Astrocyte of the spinal cord (primary cell): ENCODE results near the gene IGLL1.

Source experiments
- DNase-seq: peaks from one replicate; pipeline ENCODE4 v3.0.0; 2011; ENCODE audit warnings: low read depth, low spot score
- H3K4me3 ChIP-seq: 2 replicates; pipeline ENCODE4 v1.5.1; 2011; ENCODE audit warnings: low read depth, mild to moderate bottlenecking, low read length, moderate library complexity
- in situ Hi-C: cut with HindIII; loops from 2 replicates; pipeline ENCODE4 v1.10.0; 2017; ENCODE audit warnings: low sequenced_read_pairs
- TF ChIP-seq, protein P1 (sequence below): IDR thresholded peaks from 2 replicates; pipeline ENCODE4 v1.5.1; 2012; ENCODE audit warnings: low read depth, mild to moderate bottlenecking, low read length, inconsistent platforms

Gene IGLL1

DNA sequence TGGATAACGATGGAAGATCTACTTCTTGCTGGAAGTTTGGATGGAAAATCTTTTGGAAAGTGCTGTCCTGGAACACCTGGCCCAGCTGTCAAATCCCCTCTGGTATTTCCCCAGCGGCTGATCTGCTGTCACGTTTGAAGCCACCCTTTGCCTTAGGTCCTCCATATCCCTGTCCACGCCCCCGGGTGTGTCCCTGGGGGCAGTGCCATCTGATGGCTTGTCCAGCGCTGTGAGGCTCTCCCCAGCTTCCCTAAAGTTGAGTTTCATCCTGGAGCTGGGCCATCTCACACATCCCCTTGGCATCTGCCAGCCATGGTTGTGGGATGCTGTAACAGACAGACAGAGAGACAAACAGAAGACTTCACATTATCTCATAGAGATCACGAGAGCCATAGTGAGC, 3.1 kb upstream of the IGLL1 start:
- TF ChIP-seq, protein P1, sequence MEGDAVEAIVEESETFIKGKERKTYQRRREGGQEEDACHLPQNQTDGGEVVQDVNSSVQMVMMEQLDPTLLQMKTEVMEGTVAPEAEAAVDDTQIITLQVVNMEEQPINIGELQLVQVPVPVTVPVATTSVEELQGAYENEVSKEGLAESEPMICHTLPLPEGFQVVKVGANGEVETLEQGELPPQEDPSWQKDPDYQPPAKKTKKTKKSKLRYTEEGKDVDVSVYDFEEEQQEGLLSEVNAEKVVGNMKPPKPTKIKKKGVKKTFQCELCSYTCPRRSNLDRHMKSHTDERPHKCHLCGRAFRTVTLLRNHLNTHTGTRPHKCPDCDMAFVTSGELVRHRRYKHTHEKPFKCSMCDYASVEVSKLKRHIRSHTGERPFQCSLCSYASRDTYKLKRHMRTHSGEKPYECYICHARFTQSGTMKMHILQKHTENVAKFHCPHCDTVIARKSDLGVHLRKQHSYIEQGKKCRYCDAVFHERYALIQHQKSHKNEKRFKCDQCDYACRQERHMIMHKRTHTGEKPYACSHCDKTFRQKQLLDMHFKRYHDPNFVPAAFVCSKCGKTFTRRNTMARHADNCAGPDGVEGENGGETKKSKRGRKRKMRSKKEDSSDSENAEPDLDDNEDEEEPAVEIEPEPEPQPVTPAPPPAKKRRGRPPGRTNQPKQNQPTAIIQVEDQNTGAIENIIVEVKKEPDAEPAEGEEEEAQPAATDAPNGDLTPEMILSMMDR: no peak
- no peak overlapping the region for H3K4me3 ChIP-seq

DNA sequence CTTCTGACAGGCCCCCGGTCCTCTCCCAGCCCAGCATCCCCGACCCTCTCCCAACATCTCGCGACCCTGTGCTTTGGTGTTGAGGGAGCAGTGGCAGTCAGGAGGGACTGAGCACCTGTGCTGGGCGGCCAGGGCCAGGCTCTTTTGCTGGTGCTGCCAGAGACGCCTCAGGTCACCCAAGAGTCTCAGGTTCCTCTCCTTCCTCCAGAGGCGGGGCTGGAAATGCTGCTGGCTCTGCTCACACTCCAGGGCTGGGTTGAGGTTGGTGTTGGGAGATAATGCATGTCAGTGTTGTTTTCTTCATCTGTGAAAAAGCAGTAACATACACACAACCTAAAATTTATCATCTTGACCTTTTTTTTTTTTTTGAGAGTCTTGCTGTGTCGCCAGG, 1.2 kb upstream of the IGLL1 start:
- in situ Hi-C loops: no loop called here
- TF ChIP-seq, protein P1: no peak
- H3K4me3 ChIP-seq: no peak overlapping the region
- DNase-seq: no peak

More for the DNA sequence above, 3.1 kb upstream of the IGLL1 start:
- in situ Hi-C loops: no loop called here
- no peak for DNase-seq

DNA sequence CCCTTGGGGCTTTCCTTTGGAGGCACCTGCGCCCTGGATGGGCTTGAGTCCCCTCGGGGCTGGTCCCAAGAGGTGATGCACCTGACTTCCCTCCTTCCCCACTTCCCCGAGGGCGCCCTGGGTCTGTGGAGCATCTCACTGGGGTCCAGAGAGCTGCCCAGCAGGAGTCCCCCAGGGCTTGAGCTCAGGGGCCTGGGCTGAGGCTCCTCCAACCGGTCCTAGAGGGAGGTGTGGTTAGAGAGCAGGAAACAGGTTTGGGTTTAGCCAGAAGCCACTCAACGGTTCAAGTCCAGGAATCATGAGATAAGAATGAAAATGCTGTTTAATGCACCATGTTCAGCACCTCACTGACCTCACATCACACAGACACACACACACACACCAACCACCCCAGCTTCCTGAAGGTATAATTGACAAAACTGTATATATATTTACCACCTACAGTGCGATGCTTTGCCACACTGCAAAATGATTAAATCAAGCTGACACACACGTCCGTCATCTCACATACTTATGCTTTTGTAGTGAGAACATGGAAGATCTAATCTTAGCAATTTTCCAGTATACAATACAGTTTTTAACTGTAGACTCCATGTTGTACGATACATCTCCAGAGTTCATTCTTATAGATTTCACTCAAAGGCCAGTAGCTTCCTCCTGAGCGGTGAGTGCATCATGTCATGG, 628 bp upstream of the IGLL1 start:
- no peak overlapping the region for H3K4me3 ChIP-seq
- in situ Hi-C loops: no loop called here
- DNase-seq: no peak
- TF ChIP-seq, protein P1: no peak

DNA sequence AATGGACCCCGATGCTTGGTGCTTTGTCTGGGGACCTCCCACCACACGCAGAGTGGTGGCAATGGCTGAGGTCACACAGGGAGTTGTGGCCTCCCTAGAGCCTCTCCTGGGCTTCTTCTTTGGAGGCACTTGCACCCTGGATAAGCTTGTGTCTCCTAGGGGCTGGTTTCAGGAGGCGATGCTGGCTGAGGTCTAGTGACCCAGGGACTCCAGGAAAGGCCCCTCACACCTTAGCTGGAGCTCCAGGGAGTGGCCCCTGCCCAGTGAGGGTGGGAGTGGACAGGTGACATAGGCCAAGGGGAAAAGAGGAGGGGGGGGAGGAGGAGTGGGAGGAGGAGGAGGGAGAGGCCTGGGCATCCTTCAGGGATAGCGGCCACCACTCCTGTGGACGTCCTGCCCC, 810 bp downstream of the IGLL1 start:
- no peak overlapping the region for H3K4me3 ChIP-seq
- in situ Hi-C loops: no loop called here
- DNase-seq: no peak
- TF ChIP-seq, protein P1: no peak

DNA sequence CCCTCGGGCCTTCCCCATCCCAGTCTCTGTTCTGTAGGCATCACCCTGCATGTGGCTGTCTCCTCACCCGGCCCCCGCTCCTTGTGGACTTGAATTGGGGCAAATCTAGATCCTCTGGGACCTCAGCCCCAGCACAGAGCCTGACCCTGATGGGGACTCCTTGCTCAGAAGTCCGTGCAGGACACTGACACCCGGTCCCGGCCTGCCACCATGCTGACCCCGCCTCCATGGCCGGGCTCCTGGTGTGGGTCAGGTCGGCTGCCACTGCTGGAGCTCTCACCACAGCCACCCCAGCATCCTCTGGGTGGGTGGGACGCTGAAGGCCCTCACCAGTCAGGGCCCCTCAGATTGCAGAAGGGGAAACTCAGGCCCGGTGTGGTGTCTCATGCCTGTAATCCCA, 1.8 kb downstream of the IGLL1 start:
- in situ Hi-C loops: no loop called here
- TF ChIP-seq, protein P1: no peak
- DNase-seq: no peak
- H3K4me3 ChIP-seq: no peak overlapping the region

DNA sequence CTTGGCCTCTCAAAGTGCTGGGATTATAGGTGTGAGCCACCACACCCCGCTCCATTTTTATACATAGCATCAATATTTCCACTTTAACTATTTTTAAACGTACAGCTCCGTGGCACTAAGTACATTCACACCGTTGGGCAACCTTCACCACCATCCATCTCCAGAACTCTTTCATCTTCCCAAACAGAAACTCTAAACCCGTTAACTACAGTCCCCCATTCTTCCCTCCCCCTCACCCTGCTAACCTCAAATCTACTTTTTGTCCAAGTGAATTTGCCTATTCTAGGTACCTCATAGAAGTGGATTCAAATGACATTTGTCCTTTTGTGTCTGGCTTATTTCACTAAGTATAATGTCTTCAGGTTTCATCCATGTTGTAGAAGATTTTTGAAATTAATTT, 3.4 kb downstream of the IGLL1 start:
- H3K4me3 ChIP-seq: no peak overlapping the region
- TF ChIP-seq, protein P1: no peak
- in situ Hi-C loops: no loop called here
- DNase-seq: no peak
